ENCODE results near the gene SLC38A8.

Gene SLC38A8

GRCh38 chr16:83968306-83968851, 74.2 kb downstream of the SLC38A8 start:
- Mint-ChIP-seq H3K4me1 (ENCODE audit: low read depth) (peaks cover 5% of the 10 kb centered on the region), H3K9me3 (no peaks in the 10 kb centered on the region), H3K27me3 (peaks cover 46% of the 10 kb centered on the region), H3K4me3 (peak overlapping the region; percentile 46), H3K36me3 (ENCODE audit: low read depth) (peaks cover 32% of the 10 kb centered on the region), H3K27ac (no peak overlapping the region)
- intact Hi-C loops (cut with micrococcal nuclease), result loop anchor here (2.0 kb wide), 1 partner anchor 218 kb away; the partner anchor contains the start of gene TAF1C

DNA sequence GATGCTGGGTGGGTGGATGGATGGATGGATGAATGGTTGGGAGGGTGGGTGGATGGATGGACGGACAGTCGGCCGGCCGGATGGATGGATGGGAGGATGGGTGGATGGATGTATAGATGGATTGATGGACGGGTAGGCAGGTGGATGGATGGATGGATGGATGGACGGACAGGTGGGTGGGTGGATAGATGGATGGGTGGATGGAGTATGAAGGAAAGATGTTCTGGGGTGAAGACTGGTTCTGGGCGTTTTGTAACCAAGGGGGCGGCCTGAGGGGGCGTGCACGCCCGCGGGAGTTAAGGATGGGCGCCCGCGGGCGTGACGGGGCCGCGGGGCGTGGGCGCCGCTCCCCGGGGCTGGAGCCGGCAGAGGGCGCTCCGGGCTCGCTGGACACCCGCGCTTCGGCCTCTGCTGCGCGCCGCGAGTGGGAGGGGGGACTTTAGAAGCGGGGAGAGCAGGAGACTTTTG, 74.7 kb downstream of the SLC38A8 start, which contains the start of gene NECAB2:
NECAB2 (plus strand) TSS at position 407 of the 468 bp plus-strand sequence. CDS start 405 bp downstream, outside the sequence.
- Mint-ChIP-seq H3K4me3 (peak within 1 kb of the TSS; percentile 61), H3K27ac (no peak within 1 kb of the TSS), H3K36me3 (ENCODE audit: low read depth) (peaks cover 37% of the 10 kb centered on the region), H3K27me3 (peaks cover 41% of the 10 kb centered on the region), H3K4me1 (ENCODE audit: low read depth) (peaks cover 5% of the 10 kb centered on the region), H3K9me3 (no peaks in the 10 kb centered on the region)
- intact Hi-C loops (cut with micrococcal nuclease), result loop anchor here (2.0 kb wide), 1 partner anchor 219 kb away; the partner anchor contains the start of gene TAF1C

GRCh38 chr16:83967091-83967490, 75.5 kb downstream of the SLC38A8 start:
- H3K4me3 Mint-ChIP-seq, result no peak overlapping the region
- no peak overlapping the region for H3K27ac Mint-ChIP-seq
- H3K4me1 Mint-ChIP-seq (ENCODE audit: low read depth), result peaks cover 5% of the 10 kb centered on the region
- intact Hi-C loops (cut with micrococcal nuclease), result no loop called here
- H3K36me3 Mint-ChIP-seq (ENCODE audit: low read depth), result peaks cover 45% of the 10 kb centered on the region
- H3K9me3 Mint-ChIP-seq, result no peaks in the 10 kb centered on the region
- peaks cover 36% of the 10 kb centered on the region for H3K27me3 Mint-ChIP-seq

DNA sequence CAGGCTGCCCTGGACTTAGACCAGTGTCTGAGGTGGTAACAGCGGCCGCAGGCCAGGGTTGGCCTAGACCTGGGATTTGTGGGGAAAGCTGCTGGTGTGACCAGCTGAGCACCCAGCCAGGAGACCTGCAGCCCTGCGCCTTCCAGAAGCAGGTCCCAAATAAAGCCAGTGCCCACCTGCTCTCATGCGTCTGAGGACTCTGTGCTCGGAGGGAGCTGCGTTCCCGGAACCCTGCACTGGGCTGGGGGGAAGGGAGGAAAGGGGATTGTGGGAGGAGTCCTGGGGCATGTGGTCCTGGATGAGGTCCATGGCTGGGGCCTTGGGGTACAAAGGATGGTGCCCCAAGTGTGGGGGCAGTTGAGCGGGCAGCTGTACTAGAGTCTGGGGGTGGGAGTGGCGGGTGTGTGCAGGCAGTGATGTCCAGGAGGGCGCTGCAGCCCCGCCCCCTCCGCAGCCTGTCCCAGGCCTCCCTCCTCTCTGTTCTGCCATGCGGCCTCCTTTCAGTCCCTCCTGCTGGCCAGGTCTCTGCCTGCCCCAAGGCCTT, 76.4 kb downstream of the SLC38A8 start:
- Mint-ChIP-seq H3K27ac (no peak overlapping the region), H3K27me3 (peaks cover 28% of the 10 kb centered on the region)
- intact Hi-C loops (cut with micrococcal nuclease), result no loop called here

GRCh38 chr16:83965444-83966152, 77.0 kb downstream of the SLC38A8 start:
- Mint-ChIP-seq H3K27ac (no peak overlapping the region), H3K4me3 (no peak overlapping the region), H3K27me3 (peaks cover 23% of the 10 kb centered on the region)

More for the DNA sequence above, 76.4 kb downstream of the SLC38A8 start:
- Mint-ChIP-seq H3K9me3 (no peaks in the 10 kb centered on the region), H3K36me3 (ENCODE audit: low read depth) (peaks cover 54% of the 10 kb centered on the region), H3K4me1 (ENCODE audit: low read depth) (peaks cover 5% of the 10 kb centered on the region), H3K4me3 (no peak overlapping the region)

GRCh38 chr16:83964684-83965443, 77.7 kb downstream of the SLC38A8 start:
- intact Hi-C loops (cut with micrococcal nuclease), result no loop called here
- peaks cover 15% of the 10 kb centered on the region for H3K27me3 Mint-ChIP-seq
- peaks cover 8% of the 10 kb centered on the region for H3K4me1 Mint-ChIP-seq (ENCODE audit: low read depth)
- no peak overlapping the region for H3K4me3 Mint-ChIP-seq
- H3K27ac Mint-ChIP-seq, result no peak overlapping the region
- H3K36me3 Mint-ChIP-seq (ENCODE audit: low read depth), result peaks cover 67% of the 10 kb centered on the region
- H3K9me3 Mint-ChIP-seq, result no peaks in the 10 kb centered on the region

More at GRCh38 chr16:83965444-83966152, 77.0 kb downstream of the SLC38A8 start:
- intact Hi-C loops (cut with micrococcal nuclease), result no loop called here
- Mint-ChIP-seq H3K4me1 (ENCODE audit: low read depth) (peaks cover 5% of the 10 kb centered on the region), H3K36me3 (ENCODE audit: low read depth) (peaks cover 60% of the 10 kb centered on the region), H3K9me3 (no peaks in the 10 kb centered on the region)

- H3K4me1 Mint-ChIP-seq (ENCODE audit: low read depth), result peaks cover 11% of the 10 kb centered on the region
- no peaks in the 10 kb centered on the region for H3K9me3 Mint-ChIP-seq
- intact Hi-C loops (cut with micrococcal nuclease), result no loop called here
- peaks cover 5% of the 10 kb centered on the region for H3K27me3 Mint-ChIP-seq
- no peak overlapping the region for H3K27ac Mint-ChIP-seq
- no peak overlapping the region for H3K4me3 Mint-ChIP-seq
- H3K36me3 Mint-ChIP-seq (ENCODE audit: low read depth), result peaks cover 81% of the 10 kb centered on the region
Measured at GRCh38 chr16:83963277-83964119, 79.1 kb downstream of the SLC38A8 start.

GRCh38 chr16:83961591-83961990, 81.0 kb downstream of the SLC38A8 start:
- peaks cover 12% of the 10 kb centered on the region for H3K4me1 Mint-ChIP-seq (ENCODE audit: low read depth)
- H3K36me3 Mint-ChIP-seq (ENCODE audit: low read depth), result peaks cover 96% of the 10 kb centered on the region
- intact Hi-C loops (cut with micrococcal nuclease), result no loop called here

DNA sequence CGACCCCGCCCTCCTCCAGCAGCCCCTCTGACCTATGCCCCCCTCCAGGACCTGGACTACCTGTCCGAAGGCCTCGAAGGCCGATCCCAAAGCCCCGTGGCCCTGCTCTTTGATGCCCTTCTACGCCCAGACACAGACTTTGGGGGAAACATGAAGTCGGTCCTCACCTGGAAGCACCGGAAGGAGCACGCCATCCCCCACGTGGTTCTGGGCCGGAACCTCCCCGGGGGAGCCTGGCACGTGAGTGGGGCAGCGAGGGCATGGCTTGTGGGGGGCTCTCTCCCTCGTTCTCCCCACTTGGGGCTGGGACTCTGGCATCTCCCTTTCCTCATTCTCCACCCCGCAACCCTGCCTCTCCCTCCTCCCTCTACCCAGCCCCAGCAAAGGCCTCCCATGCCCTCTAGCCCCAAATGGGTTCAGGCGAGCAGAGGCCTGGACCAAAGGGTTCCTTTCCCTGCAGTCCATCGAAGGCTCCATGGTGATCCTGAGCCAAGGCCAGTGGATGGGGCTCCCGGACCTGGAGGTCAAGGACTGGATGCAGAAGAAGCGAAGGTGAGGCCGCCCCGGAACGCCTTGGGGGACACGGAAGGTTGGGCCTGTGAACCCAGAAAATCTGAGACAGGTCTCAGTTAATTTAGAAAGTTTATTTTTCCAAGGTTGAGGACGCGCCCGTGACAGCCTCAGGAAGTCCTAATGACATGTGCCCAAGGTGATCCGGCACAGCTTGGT, 81.9 kb downstream of the SLC38A8 start:
- H3K4me3 Mint-ChIP-seq, result no peak overlapping the region
- H3K4me1 Mint-ChIP-seq (ENCODE audit: low read depth), result peaks cover 20% of the 10 kb centered on the region
- H3K27me3 Mint-ChIP-seq, result no peaks in the 10 kb centered on the region
- peaks cover 87% of the 10 kb centered on the region for H3K36me3 Mint-ChIP-seq (ENCODE audit: low read depth)
- intact Hi-C loops (cut with micrococcal nuclease), result no loop called here
- H3K27ac Mint-ChIP-seq, result peak overlapping the region; percentile 40
- no peaks in the 10 kb centered on the region for H3K9me3 Mint-ChIP-seq

More at GRCh38 chr16:83961591-83961990, 81.0 kb downstream of the SLC38A8 start:
- Mint-ChIP-seq H3K27me3 (no peaks in the 10 kb centered on the region), H3K4me3 (no peak overlapping the region), H3K9me3 (no peaks in the 10 kb centered on the region), H3K27ac (peak overlapping the region; percentile 40)

Measured in dendritic cell treated with granulocyte-macrophage colony-stimulating factor and Interleukin-4, amounts not matched to agents 40 ng/mL and 50 ng/mL, for 4 days (primary cell).